T follicular helper cell (primary cell): ENCODE measurements around the gene AGTRAP.

Source experiments
- DNase-seq: peaks from one replicate; pipeline ENCODE4 v3.0.0-alpha.2; 2020; ENCODE audit warnings: low read depth

The AGTRAP gene

DNA sequence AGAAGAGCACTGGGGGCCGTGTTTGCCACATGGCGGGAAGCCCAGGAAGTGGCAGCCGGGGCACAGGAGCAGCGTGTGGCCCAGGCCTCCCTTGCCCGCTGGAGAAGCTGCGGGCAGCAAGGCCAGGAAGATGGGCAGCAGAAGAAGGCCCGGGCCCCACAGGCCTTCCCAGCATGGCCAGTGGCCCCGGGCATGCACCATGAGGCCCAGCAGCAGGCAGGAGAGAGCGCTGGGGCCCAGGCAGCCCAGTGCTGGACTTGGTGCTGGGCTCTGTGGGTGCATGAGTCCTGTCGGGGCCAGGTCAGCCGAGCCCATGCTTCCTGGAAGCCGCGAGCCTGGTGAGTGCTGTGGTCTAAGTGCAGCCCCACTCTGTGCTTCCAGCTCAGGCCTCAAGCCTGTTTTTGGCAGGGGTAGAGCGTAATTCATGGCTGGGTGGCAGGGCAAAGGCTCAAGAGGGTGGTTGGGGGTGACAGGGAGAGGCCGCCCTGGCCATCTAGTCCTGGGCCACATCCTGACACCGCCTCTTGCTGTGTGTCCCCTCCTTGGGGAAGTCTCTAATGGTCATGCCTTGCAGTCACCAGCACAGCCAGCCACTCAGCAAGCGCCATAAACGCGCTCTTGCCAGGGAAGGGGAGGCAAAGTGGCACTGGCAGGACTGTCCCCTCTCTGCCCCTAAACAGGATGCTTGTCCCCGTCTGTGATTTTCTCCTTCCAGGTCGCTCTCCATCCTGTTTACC, 48.5 kb downstream of the AGTRAP start:
- no peak for DNase-seq

DNA sequence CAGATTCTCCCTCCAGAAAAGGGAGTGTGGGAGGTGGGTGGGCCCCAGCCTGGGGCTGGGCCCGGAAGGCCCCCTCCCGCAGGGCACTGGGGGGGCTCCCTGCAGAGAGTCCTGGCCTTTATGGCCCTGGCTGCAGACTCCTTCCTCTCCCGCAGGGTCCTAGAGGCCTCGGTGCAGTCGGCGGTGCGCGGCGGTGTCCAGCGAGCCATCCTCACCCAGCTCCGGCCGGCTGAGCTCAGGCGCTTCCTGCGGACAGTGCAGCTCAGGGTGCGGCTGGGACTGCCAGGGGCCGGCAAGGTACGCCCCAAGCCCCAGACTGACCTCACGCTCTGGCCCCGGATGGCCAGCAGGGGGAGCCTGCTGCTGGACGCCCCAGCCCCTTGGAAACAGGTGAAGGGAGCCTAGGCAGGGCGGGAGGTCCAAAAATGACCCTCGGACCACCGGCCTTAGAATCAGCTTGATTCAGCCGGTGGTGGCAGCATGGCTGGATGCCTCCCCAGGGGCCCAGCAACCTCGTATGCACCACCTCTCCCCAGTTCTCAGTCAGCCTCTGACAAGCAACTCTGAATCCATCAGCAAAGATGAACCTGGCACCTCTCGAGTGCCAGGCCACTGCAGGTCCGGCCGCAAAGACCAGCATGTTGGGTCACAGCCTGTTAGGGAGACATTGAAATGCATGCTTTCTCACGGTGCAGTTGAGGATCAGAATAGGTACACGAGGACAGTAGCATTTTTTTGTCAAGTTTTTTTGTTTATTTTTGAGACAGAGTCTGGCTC, 49.2 kb downstream of the AGTRAP start:
- DNase-seq: no peak

DNA sequence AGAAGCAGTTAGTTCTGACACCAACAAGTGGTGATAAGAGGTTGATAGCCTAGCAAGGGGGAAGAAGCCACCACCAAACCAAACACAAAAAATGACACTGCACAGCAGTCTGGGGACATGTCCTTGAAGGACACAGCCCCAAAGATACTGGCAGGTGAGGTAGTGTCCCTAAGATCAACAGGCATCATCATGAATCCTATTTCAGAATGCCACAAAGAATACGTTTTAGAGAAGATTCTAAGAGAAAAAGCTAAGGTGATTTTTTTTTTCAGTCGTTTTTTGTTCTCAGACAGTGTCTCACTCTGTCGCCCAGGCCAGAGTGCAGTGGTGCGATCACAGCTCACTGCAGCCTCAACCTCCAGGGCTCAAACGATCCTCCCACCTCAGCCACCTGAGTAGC, 50.2 kb downstream of the AGTRAP start:
- DNase-seq: no peak

DNA sequence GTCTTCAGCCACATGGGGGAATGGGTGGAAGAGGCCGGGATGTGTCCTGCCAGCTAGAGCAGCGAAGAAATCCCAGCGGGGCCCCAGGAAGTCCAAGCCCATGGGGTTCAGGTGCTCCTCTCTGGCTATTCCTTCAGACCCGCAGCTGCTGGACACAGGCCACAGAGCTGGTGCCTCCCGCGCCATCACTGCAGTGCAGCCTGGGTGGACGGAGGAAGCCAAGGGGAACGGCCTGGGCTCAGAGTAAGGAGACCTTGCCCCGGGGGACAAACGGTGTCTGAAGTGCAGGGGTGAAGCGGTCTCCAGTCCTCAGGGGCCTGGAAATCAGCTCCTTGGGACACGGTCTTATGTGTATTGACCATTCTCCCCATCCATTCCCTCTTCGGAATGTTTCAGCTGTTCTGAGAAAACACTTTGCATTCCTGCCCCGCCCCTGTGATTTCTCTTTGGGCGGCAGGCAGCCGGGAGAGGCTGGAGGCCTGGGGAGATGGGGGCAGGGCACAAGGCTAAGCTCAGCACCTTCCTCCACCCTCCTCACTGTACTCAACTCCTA, 51.4 kb downstream of the AGTRAP start:
- no peak for DNase-seq

DNA sequence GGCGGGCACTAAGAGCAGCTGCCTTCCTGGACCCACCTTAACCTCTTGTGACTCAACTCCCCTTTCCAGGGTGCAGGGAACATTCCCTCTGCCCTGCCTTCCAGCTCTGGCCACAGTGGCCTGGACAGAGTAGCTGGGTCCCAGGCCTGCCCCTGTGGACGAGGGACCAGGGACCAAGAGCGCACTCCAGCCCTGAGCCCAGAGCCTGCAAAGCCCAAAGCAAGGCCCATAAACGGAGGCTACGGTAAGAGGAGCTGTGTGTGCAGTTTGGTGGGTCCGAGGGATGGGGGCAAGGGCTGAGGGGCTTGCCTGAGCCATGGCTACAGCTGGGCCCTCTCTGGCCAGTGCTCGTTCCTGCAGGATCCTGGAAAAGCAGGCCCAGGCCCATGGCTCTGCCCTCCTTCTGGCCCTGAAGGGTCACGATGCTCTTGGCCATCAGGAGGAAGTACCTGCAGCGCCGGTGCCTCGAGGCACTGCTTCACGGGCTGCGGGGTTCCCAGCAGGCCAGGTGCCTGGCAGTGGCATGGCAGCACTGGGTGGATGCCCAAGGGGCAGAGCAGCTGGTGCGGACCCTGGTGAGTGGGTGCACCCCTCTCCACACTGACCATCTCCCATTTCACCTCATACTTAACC, 52.0 kb downstream of the AGTRAP start:
- DNase-seq: no peak

DNA sequence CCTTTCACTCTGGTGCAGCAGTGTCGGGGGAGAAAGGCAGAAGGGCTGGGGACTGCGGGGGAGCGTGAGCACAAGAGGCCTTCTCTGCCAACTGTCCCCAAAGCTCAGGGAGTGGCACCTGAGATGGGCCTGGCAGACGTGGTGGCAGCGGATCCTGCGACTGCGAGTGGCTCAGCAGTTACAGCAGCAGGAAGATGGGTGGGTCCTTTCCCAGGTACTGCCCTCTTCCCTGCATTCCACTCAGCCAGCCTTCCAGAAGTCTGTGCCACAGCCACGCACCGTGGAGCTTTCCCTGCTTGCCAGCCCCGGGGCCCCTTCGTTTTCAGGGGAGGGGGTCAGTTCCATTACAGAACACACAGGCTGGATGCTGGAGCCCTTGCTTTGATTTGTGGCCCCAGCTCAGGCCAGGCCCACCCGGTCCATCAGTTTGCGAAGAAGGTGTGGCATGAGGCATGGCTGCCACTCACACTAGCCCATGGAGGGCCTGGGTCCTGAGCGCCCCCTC, 52.7 kb downstream of the AGTRAP start:
- no peak for DNase-seq

DNA sequence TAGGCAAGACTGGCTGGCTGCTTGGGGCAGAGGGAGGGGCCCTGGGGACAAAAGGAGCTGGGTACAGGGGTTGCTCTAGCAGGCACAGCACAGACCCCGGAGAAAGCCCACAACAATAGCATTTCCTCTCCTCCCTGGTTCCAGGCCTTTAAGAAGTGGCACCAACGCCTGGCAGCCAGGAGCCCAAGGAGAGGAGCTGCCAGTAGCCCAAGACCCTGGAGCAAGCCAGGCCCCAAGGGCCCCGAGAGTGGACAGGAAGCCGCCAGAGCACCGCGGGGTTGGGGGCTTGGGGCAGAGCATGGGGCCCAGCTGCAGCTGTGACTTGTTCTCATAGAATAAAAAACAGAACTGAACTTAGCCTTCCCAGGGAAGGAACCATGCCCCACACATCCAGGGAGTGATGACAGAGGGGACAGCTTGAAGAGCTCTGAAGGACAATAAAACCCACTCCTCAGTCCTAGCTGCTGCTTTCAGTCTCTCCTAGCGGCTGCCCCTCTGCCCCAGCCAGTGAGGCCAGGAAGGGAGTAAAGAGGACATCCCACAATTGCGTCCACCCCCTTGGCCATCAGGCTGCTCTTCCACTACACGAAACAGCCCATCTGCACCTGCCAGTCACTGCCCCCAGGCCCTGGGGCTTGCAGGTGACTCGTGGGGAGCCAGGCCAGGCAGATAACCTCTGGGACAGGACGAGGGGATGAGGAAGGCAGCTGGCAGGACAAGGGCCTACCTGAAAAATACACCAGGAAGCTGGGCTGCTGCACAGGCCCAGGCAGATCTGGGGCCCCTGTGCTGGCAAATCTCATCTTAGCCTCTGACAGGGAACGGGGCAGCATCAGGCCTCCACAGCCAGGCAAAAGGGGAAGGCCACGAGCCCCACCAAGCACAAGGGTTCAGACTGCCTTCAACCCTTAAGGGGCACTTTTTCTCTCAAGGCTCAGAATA, 53.5 kb downstream of the AGTRAP start:
- no peak for DNase-seq

DNA sequence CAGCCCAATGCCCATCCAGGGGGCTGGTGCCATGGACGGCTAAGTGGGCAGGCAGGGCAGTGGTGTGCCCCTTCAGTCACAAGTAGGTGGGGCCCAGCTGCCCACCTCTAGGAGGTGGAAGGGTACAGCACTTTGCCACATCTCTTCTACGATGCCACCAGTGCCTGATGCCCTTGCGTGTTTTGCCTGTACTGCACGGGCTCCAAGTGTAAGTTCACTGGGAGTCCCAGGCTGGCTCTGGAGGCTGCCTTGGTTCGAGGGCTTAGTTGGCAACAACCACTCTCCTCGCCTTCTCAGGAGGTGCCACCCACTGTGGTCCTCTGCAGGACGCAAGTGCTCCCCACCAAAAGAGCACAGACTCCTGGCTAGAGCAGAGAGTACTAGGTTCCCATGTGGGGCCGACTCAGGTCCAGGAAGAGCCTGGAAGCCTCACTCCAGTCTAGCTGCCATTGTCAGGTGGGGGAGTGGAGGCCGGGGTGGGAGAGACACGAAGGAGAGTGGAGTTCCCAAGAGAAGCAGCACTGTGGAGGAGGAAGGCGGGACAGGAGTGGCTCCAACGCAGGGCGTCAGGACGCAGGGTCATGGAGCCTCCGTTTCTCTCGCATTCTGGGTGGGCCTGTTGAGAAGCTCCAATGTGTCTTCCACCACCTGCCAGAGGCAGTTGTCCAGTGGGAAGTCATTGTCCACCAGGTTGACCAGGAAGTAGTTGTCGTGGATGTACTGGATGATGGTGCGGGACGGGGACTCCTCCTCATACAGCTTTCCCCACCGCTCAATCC, 54.4 kb downstream of the AGTRAP start:
- DNase-seq: no peak

DNA sequence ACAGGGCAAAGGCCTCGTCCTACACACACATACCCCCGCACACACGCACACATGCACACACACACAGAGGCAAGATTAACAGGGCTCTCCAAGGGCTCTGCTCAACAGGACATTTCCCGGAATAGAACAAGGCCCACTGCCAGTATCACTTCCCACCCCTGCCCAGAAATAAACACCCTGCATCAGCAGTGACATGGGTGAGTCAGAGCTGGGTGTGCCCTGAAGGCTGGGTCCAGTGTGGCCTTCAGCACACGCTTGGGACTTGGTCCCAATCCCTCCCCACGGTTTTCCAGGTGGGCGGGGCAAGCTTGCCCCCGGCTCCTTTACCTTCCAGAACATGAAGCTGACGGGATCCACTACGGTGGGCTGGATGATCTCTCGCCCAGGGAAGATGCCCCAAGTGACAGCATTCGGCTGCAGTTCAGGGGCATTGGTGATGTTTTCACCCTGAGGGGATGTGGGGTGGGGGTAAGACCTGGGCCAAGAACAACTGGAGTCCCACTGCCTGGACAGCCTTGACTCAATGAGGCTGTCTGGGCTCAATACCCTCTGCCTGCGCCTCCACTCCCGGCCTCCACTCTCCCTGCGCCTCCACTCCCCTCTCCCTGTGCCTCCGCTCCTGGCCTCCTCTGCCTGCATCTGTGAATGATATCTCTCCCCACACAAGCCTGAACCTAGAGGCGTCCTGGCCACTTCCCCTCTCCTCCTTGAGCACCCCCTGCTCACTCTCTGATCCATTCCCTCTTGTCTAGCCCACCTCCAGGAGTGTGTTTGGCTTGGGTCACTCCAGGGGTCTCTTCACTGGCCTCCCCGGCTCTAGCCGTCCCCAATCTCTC, 55.2 kb downstream of the AGTRAP start:
- DNase-seq: no peak

DNA sequence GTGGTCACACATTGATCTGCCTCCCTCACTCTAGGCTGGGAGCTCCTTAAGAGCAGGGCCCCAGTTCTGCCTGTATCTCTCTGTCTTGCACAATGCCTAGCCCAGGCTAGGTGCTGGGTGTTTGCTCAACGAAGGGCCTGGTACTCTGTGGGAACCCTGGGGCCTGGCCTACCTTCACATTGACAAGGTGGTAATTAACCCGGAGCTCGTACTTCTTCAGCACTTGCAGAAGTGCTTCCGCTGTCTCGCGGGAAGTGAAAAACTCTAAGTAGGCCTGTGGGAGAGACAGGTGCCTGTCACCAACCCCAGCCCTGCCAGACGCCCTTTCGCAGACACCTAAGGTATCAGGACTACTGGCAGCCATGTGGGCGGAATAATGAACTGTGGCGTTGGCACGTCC, 56.2 kb downstream of the AGTRAP start:
- no peak for DNase-seq

DNA sequence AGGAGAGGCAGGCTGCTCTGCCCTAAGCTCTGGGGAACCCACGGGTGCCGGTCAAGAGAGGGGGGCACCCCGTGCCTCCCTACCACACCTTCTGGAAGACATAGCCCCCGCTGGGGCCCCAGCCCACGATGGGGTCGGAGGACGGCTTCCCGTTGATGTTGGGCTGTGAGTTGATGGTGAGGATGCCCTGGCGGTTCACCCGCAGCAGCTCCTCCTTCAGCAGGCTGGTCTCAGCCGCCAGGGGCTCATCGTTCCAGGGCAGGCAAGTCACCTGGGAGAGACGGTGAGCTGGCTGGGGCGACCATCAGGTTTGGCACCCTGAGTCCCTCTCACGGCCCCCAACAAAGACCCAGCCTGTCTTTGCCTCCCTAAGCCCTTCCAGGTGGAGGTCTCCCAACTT, 57.9 kb downstream of the AGTRAP start:
- DNase-seq: no peak

DNA sequence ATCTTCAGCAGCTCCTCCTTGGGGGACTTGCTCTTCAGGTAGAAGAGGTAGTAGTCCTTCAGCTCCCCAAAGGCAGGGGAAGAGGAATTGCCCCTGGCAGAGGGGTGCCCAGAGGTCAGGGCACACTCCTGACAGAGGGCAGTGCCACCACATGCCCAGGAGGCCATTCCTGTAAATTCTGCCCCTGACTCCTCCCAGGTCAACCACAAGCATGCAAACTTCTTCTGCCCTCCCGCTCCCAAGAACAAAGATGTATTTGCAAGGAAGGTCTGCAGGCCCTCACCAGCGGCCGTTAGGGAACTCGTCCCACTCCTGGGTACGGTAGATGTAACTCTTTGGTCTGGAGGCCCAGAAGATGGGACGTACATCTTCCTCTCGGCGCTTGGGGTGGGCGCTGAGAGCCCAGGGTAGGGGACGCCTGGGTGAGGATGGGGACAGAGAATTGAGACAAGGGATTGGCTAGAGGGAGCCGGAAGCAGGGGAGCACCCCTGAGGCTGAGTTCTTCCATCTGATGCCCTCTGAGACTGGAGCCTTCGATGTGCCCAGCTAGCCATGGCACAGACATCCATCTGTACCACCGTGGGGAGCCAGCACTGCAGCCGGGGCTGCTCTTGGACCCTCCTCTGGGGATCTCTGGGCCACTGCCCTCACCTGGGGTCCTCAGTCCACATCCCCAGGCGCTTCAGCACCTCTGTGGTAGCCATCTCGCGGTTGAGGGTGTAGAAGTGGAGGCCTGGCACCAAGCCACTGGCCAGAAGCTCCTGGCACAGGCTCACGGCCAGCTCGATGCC, 58.7 kb downstream of the AGTRAP start:
- DNase-seq: no peak

DNA sequence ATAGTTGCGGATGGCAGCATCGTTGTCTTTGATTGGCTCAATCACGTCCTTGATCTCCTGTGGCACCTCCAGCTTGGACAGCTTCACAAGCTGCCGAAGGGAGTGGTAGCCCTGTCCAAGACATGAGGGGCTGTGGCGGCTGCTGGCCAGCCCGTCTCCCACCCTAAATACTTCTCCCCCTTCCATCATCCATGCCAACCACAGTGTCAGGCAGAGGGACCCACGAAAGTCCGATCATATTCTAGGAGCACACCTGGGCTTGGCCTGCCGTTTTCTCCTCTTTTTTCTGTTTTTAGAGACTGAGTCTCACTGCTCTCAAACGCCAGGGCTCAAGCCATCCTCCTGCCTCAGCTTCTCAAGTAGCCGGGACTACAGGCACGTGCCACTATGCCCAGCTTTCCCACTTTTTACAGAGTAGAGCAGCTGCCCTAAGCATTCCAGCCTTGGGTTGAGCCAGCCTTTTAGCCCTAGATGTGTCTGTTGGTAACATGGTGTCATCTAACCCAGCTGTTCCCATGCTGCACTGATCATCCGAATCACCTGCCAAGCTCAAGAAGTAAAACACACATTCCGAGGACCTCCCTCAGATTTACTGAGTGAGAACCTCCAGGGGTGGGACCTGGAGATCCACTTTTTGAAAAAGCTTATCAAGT, 59.4 kb downstream of the AGTRAP start:
- DNase-seq: no peak

DNA sequence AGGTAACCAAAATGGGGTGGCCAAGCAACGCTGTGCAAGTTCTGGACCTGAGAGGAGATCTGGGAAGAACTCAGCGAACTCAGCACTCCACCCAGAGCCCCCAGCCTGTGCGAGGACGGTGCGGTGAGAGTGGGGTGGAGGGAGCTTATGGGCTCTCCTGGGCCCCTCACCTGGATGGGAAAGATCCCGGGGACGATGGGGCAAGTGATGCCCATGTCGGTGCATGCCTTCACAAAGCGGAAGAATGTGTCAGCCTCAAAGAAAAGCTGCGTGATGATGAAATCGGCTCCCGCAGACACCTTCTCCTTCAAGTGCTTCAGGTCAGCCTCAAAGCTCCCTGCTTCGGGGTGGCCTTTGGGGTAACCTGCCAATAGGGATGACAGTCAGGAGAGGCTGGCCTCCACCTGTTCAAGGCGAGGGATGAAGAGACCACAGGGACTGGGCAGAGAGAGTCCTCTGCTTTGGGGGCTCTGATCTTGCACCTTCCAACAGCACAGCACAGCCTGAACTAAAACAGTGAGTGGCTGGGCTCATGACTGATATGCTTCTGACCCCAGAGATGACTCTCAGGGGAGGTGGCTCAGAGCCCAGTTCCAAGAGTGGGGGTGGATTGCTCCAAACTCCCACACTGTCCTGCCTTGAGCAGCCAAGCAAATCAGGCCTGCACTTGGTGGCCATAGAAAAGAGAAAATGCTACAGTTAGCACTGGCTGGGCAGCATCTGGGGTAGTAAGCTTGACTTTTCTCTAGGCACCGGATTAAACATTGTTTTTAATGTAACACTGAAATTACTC, 60.3 kb downstream of the AGTRAP start:
- no peak for DNase-seq

DNA sequence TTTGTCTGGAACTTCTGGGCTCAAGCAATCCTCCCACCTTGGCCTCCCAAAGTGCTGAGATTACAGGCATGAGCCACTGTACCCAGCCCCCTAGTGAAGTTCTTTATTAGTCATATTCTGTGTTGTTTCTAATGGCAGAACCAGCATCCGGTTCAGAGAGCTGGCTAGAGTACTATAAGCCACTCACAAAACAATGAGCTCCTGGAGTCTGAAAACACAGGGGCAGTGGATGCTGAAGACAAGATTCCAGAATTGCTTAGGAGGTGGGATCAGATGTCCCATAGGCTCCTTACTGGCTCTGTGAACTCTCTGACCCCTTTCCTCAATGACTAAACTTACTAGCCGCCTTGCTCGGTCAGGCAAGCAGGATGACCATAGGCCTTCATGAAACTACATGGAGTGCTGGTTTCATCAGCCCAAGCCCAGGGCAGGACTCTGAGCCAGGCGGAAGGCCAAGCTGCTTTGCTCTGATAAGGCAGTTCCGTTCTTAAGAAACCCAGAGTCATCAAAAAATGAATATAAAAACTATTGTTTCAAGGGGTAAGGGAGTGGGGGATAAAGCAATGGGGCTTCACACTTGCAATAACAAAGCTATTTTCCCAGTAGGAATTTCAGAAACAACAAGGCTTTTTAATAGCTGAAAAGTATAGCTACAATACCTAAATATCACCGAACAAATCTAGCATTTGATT, 61.7 kb downstream of the AGTRAP start:
- DNase-seq: no peak

DNA sequence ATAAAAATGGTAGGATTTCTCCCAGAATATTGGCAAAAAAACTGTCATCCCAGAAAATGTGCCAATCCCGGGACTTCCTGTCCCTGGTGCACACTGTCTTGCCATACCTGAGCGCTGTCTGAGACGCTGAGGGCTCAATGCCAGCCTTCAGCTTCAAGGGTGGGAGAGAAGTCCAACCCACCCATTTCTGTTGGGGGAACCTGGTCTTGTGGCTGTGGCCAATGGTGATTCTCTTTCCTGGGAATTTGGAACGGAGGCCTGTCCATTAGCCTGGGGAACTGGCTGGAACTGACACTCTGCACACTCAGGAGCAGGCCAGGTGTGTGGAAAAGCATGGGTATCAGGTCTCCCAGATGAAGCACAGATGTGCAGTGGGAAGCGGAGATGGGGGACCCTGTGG, 63.2 kb downstream of the AGTRAP start:
- DNase-seq: no peak

DNA sequence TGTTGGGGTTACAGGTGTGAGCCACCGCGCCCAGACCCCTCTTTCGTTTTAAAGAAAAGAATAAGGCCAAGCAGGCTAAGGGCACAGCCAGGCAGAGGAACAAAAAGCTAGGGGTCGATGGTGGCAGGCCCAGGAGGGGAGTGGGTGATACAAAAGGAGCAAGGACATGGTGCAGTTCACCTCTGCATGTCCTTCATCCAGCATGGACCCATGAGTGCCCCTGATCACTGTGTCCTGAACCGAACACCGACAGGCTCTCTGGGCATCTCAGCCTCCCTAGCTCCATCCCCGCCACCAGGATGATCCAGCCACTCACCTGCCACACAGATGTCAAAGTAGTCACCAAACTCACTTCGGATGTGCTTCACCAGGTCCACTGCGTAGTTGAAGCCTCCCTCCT, 64.0 kb downstream of the AGTRAP start:
- no peak for DNase-seq
